ENCODE results near the gene CDHR1. TPM values are rescaled to one million over a fixed set of nuclear protein-coding genes. Genes with fewer than 3 reads are reported as not detected.
A peak's percentile ranks its signal among the peaks of the same experiment; 100 is the strongest.

CDHR1 gene
- total and polyA plus RNA-seq, 8 donors, result 0.03 to 0.77 (median 0.49) TPM; not detected in 1

DNA sequence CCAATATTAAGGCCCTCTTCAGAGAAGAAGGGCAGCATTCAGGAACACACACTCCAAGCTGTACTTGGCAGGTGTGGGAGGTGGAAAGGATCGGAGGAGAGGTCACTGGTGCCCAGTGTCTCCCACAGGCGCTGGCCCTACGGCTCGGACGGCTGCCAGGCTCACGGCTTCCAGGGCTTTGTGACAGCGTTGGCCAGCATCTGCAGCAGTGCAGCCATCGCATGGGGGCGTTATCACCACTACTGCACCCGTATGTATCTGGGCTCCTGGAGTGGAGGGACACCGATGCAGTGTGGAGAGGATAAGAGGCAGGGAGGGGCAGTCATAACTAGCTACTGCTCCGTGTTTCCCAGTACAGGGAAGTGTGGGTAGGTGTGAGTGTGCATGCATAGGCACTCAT, 54.5 kb downstream of the CDHR1 start:
- H3K27ac ChIP-seq, result no peak overlapping the region
- TF ChIP-seq, protein P1, sequence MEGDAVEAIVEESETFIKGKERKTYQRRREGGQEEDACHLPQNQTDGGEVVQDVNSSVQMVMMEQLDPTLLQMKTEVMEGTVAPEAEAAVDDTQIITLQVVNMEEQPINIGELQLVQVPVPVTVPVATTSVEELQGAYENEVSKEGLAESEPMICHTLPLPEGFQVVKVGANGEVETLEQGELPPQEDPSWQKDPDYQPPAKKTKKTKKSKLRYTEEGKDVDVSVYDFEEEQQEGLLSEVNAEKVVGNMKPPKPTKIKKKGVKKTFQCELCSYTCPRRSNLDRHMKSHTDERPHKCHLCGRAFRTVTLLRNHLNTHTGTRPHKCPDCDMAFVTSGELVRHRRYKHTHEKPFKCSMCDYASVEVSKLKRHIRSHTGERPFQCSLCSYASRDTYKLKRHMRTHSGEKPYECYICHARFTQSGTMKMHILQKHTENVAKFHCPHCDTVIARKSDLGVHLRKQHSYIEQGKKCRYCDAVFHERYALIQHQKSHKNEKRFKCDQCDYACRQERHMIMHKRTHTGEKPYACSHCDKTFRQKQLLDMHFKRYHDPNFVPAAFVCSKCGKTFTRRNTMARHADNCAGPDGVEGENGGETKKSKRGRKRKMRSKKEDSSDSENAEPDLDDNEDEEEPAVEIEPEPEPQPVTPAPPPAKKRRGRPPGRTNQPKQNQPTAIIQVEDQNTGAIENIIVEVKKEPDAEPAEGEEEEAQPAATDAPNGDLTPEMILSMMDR (IDR thresholded peaks at IDR 0.05), result no peak
- H3K27me3 ChIP-seq, result no peaks in the 10 kb centered on the region
- no peaks in the 10 kb centered on the region for H3K4me1 ChIP-seq
- H3K36me3 ChIP-seq, result no peaks in the 10 kb centered on the region
- FAIRE-seq, result no peak
- DNase-seq, result no peak
- intact Hi-C loops (cut with DNase I), result no loop called here
- no peaks in the 10 kb centered on the region for H3K9me3 ChIP-seq
- no peak overlapping the region for H3K4me3 ChIP-seq
- ATAC-seq, result no peak
- WGBS, 2 donors, result 69 to 73% methylated on average over 12 of the region's 12 CpGs

DNA sequence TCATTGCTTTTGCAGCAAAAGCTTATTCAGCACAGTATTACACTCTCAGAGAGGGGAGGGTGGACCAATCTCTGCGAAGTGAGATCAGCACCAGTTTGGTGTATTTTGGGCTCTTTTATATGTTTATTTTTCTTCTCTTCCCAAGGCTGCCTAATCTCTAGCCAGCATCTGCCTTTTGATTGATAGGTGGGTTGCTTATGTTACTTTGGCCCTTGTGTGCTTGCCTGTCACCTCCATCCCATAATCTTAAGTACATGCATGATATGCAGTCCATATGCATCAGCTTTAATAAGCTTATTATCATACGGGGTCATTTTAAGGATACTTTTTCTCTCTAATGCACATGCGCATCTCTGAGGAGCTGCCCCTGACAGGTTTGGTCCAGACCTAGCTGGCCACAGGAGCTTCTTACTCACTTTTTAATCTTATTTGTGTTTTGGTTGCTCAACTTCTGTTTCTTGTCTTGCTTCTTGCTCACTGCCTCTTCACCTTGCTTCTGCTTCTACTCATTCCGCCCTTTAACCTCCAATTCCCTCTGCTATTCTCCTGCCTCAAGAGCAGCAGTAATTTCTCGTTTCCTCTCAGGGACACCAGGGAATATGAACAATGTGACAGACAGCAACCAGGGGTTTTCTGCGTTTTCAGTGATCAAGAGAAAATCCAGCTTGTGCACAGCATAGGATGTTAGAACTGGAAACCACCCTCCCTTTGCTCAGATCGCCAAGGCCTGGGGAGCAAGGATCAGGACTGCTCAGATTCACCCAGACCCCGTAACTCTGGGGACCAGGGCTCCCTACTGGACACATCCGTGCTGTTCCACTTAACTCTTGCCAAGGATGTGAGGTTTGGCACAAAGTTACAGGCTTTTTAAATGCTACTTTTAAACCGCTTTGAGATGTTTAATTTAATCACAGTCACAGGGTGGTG, 60.5 kb downstream of the CDHR1 start:
- 51 to 75% methylated on average over 10 of the region's 10 CpGs for WGBS, 2 donors
- TF ChIP-seq, protein P1 (IDR thresholded peaks at IDR 0.05), result no peak
- FAIRE-seq (no peak), ATAC-seq (no peak), DNase-seq (no peak)
- Histone ChIP-seq H3K9me3 (no peaks in the 10 kb centered on the region), H3K4me3 (no peak overlapping the region), H3K27me3 (no peaks in the 10 kb centered on the region), H3K27ac (no peak overlapping the region), H3K4me1 (no peaks in the 10 kb centered on the region), H3K36me3 (no peaks in the 10 kb centered on the region)
- intact Hi-C loops (cut with DNase I), result no loop called here

DNA sequence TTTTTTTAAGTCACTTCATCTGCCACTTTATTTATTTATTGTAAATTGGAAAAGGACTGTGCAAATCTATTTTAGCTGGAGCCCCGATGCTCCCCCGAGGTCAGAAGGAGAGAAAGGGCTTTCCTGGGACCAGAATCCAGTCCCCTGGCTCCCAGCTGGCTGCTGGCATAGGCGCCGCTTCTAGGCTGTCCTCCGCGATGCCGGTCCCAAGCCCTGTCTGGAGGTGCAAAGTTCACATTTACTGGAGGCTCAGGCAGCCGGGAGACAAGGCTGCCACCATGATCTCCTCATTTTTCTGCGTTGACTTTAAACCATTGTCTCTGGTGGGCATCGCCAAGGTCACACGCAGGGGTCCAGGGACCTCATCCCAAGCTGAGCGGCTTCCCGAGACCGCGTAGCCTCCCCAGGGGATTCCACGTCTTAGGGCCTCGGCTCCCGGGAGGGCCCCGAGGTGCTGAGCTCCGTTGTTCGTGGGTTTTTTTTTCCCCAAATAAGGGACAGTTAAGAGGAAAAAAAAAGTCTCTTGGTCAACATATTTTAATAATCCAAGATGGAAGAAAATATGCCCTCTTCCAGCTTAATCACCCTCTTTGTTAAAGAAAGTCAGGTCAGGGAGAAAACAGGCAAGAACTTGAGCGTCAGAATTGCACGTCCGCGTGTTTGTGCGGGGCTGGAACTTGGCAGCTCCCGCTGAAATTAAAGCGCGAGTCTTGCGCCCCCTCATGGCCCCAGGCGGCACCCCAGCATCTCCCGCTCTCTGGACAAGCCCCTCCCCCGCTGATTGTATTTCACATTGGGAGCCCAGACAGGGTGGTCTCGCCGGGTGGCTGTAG, 62.4 kb downstream of the CDHR1 start:
- no peaks in the 10 kb centered on the region for H3K36me3 ChIP-seq
- TF ChIP-seq, protein P1 (IDR thresholded peaks at IDR 0.05), result peak; percentile 22 to 47 (median 42)
- DNase-seq, result peak; percentile 22 to 73 (median 48)
- 25 to 31% methylated on average over 35 of the region's 35 CpGs for WGBS, 2 donors
- no peak overlapping the region for H3K4me3 ChIP-seq
- no peaks in the 10 kb centered on the region for H3K27me3 ChIP-seq
- no peak for FAIRE-seq
- H3K9me3 ChIP-seq, result no peaks in the 10 kb centered on the region
- no peaks in the 10 kb centered on the region for H3K4me1 ChIP-seq
- ATAC-seq, result peak; percentile 63 to 93 (median 88)
- intact Hi-C loops (cut with DNase I), result no loop called here
- H3K27ac ChIP-seq, result no peak overlapping the region

DNA sequence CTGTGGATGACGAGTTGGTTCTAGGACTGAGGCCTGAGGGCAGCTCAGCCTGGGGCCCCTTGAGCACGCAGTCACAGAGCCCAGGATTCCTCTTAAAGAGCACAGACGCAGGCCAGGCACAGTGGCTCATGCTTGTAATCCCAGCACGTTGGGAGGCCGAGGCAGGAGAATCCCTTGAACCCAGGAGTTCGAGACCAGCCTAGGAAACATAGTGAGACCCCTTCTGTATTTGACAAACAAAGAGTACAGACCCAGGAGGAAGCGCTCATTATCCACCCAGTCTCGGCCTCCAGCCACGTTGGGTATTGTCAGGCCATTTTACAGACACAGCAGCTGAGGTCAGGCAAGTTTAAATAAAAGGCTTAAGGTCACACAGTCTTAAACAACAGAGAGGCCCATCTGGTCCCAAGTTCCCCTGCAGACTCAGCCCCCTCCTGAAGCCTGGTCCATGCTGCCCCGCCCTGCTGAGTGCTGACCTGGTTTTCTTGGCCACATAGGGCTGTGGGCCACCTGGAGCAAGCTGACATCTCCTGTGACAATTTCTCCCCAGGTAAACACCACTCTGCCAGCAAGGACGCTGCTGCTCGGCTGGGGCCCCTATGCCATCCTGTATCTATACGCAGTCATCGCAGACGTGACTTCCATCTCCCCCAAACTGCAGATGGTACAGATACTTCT, 63.1 kb downstream of the CDHR1 start:
- no peaks in the 10 kb centered on the region for H3K4me1 ChIP-seq
- H3K4me3 ChIP-seq, result no peak overlapping the region
- no peak overlapping the region for H3K27ac ChIP-seq
- no peaks in the 10 kb centered on the region for H3K36me3 ChIP-seq
- H3K27me3 ChIP-seq, result no peaks in the 10 kb centered on the region
- no peak for DNase-seq
- no peak for FAIRE-seq
- TF ChIP-seq, protein P1 (IDR thresholded peaks at IDR 0.05), result no peak
- WGBS, 2 donors, result 71 to 77% methylated on average over 15 of the region's 15 CpGs
- ATAC-seq, result no peak
- H3K9me3 ChIP-seq, result no peaks in the 10 kb centered on the region
- intact Hi-C loops (cut with DNase I), result no loop called here

All from pancreas (tissue), 10 donors.